MM.1S (cell line): Measurements from ENCODE around the gene CHST13.
A peak's percentile ranks its signal among the peaks of the same experiment; 100 is the strongest.

Experiments
- DNase-seq: peaks from one replicate; pipeline ENCODE4 v3.0.0-alpha.2; 2015
- H2AFZ ChIP-seq: fragments of 300-600 bp; sonication (generic); 2 replicates; pipeline ENCODE4 v1.6.0; 2016; ENCODE audit warnings: antibody characterized with exemption, low read length
- H3F3A ChIP-seq: fragments of 300-600 bp; sonication (generic); 2 replicates; pipeline ENCODE4 v1.6.1; 2016; ENCODE audit warnings: mild to moderate bottlenecking, antibody characterized with exemption, low read length, moderate library complexity, mixed read lengths; ENCODE audit not compliant: insufficient read depth
- H3K27ac ChIP-seq: fragments of 300-600 bp; sonication (generic); 2 replicates; pipeline ENCODE4 v1.5.1; 2016; ENCODE audit warnings: mild to moderate bottlenecking, low read length
- H3K27me3 ChIP-seq: fragments of 300-600 bp; sonication (generic); replicated peaks from 2 replicates; pipeline ENCODE4 v1.6.0; 2016; ENCODE audit warnings: low read length; ENCODE audit not compliant: insufficient read depth
- H3K36me3 ChIP-seq: fragments of 300-600 bp; sonication (generic); replicated peaks from 2 replicates; pipeline ENCODE4 v1.6.1; 2016; ENCODE audit warnings: mild to moderate bottlenecking, low read length, mixed read lengths; ENCODE audit not compliant: insufficient read depth
- H3K4me1 ChIP-seq: fragments of 300-600 bp; sonication (generic); 2 replicates; pipeline ENCODE4 v1.6.1; 2016; ENCODE audit warnings: low read length, mixed read lengths
- H3K4me2 ChIP-seq: fragments of 300-600 bp; sonication (generic); 2 replicates; pipeline ENCODE4 v1.6.0; 2016; ENCODE audit warnings: low read depth, low read length
- H3K4me3 ChIP-seq: fragments of 300-600 bp; sonication (generic); 2 replicates; pipeline ENCODE4 v1.5.1; 2016; ENCODE audit warnings: low read length, mixed read lengths
- H3K79me2 ChIP-seq: fragments of 300-600 bp; sonication (generic); 2 replicates; pipeline ENCODE4 v1.6.1; 2016; ENCODE audit warnings: mixed run types, low read length, mixed read lengths
- H3K9ac ChIP-seq: fragments of 300-600 bp; sonication (generic); 2 replicates; pipeline ENCODE4 v1.6.1; 2016; ENCODE audit warnings: low read length, mixed read lengths
- H3K9me2 ChIP-seq: fragments of 300-600 bp; sonication (generic); replicated peaks from 2 replicates; pipeline ENCODE4 v1.6.1; 2016; ENCODE audit warnings: mild to moderate bottlenecking, low read length, mixed read lengths; ENCODE audit not compliant: insufficient read depth
- H3K9me3 ChIP-seq: fragments of 300-600 bp; sonication (generic); replicated peaks from 2 replicates; pipeline ENCODE4 v1.6.1; 2016; ENCODE audit warnings: mild to moderate bottlenecking, low read length, mixed read lengths; ENCODE audit not compliant: insufficient read depth
- H4K20me1 ChIP-seq: fragments of 300-600 bp; sonication (generic); 2 replicates; pipeline ENCODE4 v1.6.1; 2016; ENCODE audit warnings: mild to moderate bottlenecking, low read length, moderate library complexity, mixed read lengths; ENCODE audit not compliant: insufficient read depth
- CTCF ChIP-seq: fragments of 300-600 bp; sonication (generic); IDR thresholded peaks from 2 replicates; pipeline ENCODE4 v1.5.1; 2016; ENCODE audit warnings: antibody characterized with exemption, low read length, mixed read lengths
- EZH2 ChIP-seq: fragments of 300-600 bp; sonication (generic); optimal IDR thresholded peaks from 2 replicates; pipeline ENCODE3; 2017; ENCODE audit warnings: low read depth, mild to moderate bottlenecking, antibody characterized with exemption, low read length, mixed read lengths
- EZH2phosphoT487 ChIP-seq: fragments of 300-600 bp; sonication (generic); IDR thresholded peaks from 2 replicates; pipeline ENCODE4 v1.6.1; 2018; ENCODE audit warnings: antibody characterized with exemption, low read length

CHST13 gene

GRCh38 chr3:126494204-126494969 lies 29.6 kb upstream of the CHST13 start:
- Histone ChIP-seq H3K9me3 (no peaks in the 10 kb centered on the region), H2AFZ (peak overlapping the region; percentile 77), H3K36me3 (no peaks in the 10 kb centered on the region), H3K27me3 (no peaks in the 10 kb centered on the region), H3K9me2 (no peaks in the 10 kb centered on the region), H3K9ac (peak overlapping the region; percentile 43; the same call in 1 of the 2 replicates), H3K4me2 (peak overlapping the region; percentile 97), H3F3A (peaks cover 18% of the 10 kb centered on the region), H4K20me1 (no peaks in the 10 kb centered on the region), H3K4me3 (peak overlapping the region; percentile 50), H3K79me2 (no peaks in the 10 kb centered on the region), H3K27ac (peak overlapping the region; percentile 64; the same call in 1 of the 2 replicates), H3K4me1 (peaks cover 20% of the 10 kb centered on the region)
- TF ChIP-seq EZH2phosphoT487 (no peak), EZH2 (no peak), CTCF (no peak)
- peak; percentile 55 for DNase-seq

DNA sequence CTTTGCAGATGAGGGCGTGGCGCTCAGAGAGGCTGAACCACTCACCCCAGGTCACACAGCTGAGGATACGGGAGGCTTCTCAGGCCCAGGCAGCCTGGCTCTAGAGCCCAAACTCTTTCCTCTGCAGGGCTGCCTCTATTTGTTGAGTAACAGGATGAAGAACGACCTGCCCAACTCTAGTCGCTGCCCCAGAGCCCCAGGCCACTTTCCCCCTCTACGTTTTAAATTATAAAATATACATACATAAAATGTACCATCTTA lies 29.1 kb upstream of the CHST13 start:
- TF ChIP-seq CTCF (no peak), EZH2 (no peak), EZH2phosphoT487 (no peak)
- Histone ChIP-seq H3K4me2 (peak overlapping the region; percentile 97; the same call in 1 of the 2 replicates), H3K79me2 (no peaks in the 10 kb centered on the region)

DNA sequence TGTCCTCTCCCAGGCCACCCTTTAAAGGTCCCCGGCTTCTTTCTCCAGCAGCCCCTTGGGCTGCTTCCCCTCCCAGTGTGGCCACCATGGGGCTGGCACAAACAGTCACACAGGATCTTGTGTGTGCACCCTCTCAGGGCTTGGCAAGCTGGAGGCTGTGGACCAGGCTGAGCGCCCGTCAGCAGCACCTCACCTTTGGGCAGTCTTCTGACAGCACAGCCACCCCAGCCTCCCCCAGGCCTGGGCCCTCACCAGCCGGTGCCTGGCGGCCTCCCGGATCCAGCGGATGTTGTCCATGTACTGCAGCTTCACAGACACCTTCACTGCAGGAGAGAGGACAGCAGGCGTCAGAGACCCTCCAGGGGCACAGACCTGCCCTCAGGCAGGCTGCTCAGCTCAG lies 28.2 kb upstream of the CHST13 start:
- Histone ChIP-seq H3K4me1 (peaks cover 20% of the 10 kb centered on the region), H3K79me2 (no peaks in the 10 kb centered on the region), H3K4me3 (no peak overlapping the region), H3K9me3 (no peaks in the 10 kb centered on the region), H4K20me1 (no peaks in the 10 kb centered on the region), H3K27me3 (no peaks in the 10 kb centered on the region), H3K9ac (no peak overlapping the region), H3K36me3 (no peaks in the 10 kb centered on the region), H3K9me2 (no peaks in the 10 kb centered on the region), H3F3A (peaks cover 18% of the 10 kb centered on the region), H3K4me2 (no peak overlapping the region), H2AFZ (no peak overlapping the region), H3K27ac (no peak overlapping the region)
- no peak for DNase-seq
- TF ChIP-seq EZH2 (no peak), CTCF (no peak), EZH2phosphoT487 (no peak)

More for the DNA sequence above, 29.1 kb upstream of the CHST13 start:
- H4K20me1 ChIP-seq, result no peaks in the 10 kb centered on the region
- peak overlapping the region; percentile 24; the same call in 1 of the 2 replicates for H2AFZ ChIP-seq
- no peaks in the 10 kb centered on the region for H3K27me3 ChIP-seq
- H3K4me3 ChIP-seq, result no peak overlapping the region
- H3K4me1 ChIP-seq, result peaks cover 20% of the 10 kb centered on the region
- H3K9me2 ChIP-seq, result no peaks in the 10 kb centered on the region
- DNase-seq, result no peak
- no peak overlapping the region for H3K9ac ChIP-seq
- H3K9me3 ChIP-seq, result no peaks in the 10 kb centered on the region
- no peaks in the 10 kb centered on the region for H3K36me3 ChIP-seq
- peaks cover 18% of the 10 kb centered on the region for H3F3A ChIP-seq
- peak overlapping the region; percentile 64; the same call in 1 of the 2 replicates for H3K27ac ChIP-seq
